Psoas muscle (tissue), 8 donors: ENCODE measurements around the gene HIVEP1. TPM values are rescaled to one million over a fixed set of nuclear protein-coding genes. Genes with fewer than 3 reads are reported as not detected.
A peak's percentile ranks its signal among the peaks of the same experiment; 100 is the strongest.

ENCODE experiments used
- ATAC-seq, 4 donors: fragments of 200-7000 bp; cut with Tn5 transposase; one replicate each; pipeline ENCODE4 v1.9.1; 2020; ENCODE audit warnings: moderate library complexity in 3 of 4, mild to moderate bottlenecking in 2 of 4
- DNase-seq, 2 donors: peaks; one replicate each; pipeline ENCODE4 v3.0.0-alpha.2; 2020
- H3K27ac ChIP-seq: fragments of 200-600 bp; one replicate; pipeline ENCODE4 v1.8.0; 2022
- H3K27me3 ChIP-seq, 3 donors: fragments of 200-600 bp in 1 of 3; one replicate each; pipeline versions ENCODE4 v1.6.1 to v1.8.0; 2013 to 2022; ENCODE audit warnings: low read length in 2 of 3, mild to moderate bottlenecking in 2 of 3, moderate library complexity in 1 of 3; ENCODE audit not compliant: insufficient read depth in 3 of 3
- H3K36me3 ChIP-seq, 2 donors: fragments of 200-600 bp in 1 of 2; one replicate each; pipeline versions ENCODE4 v1.6.1 to v1.8.0; 2013 to 2022; ENCODE audit warnings: low read depth in 1 of 2, mild to moderate bottlenecking in 1 of 2, moderate library complexity in 1 of 2; ENCODE audit not compliant: insufficient read depth in 1 of 2
- H3K4me1 ChIP-seq: fragments of 200-600 bp; one replicate; pipeline ENCODE4 v1.8.0; 2022
- H3K4me3 ChIP-seq: fragments of 200-600 bp; one replicate; pipeline ENCODE4 v1.8.0; 2022; ENCODE audit warnings: mild to moderate bottlenecking
- H3K9me3 ChIP-seq: fragments of 200-600 bp; one replicate; pipeline ENCODE4 v1.8.0; 2022
- WGBS, 3 donors: extraction: QIAGEN DNeasy Blood & Tissue Kit; methylation state at CpG; one replicate each; pipeline versions ENCODE4 v1.1.6 to v1.1.7; 2013; 5-methylcytosine and 5-hydroxymethylcytosine counted together
- intact Hi-C, 2 donors: fragments of 100-400 bp; cut with DNase I; formaldehyde crosslinking; loops; one replicate each; pipeline versions ENCODE4 v1.11.0 to v1.14.2; 2022
- polyA plus RNA-seq, 3 donors: library from polyadenylated mRNA; stranded (reverse); fragments of 200-250 nt; gene quantifications; one replicate each; pipeline ENCODE4 v1.2.3, GENCODE V29; 2013
- total RNA-seq, 4 donors: library from RNA; stranded (reverse); fragmentation: NEBNext Ultra II Directional in 2 of 4; extraction: Animal tissue kit (Norgen Biotek cat#: 25700) in 2 of 4; gene quantifications; one replicate each; pipeline versions ENCODE4 v1.2.1 to v1.2.4, GENCODE V29; 2021 to 2023
- TF ChIP-seq, protein P1 (sequence below): fragments of 200-600 bp; IDR thresholded peaks from one replicate; pipeline ENCODE4 v1.8.0; 2022; ENCODE audit warnings: antibody characterized with exemption
- donor health status: healthy with polysubstance abuse.
- donor health status: DM: no; HTN: no; CAD: no; lungs with moderate emphysema.
- donor health status: Bipolar disorder and iron deficiency.
- donor health status: healthy.
- donor health status: DM: yes; HTN: yes; CAD: no.
- donor health status: DM: no; HTN: no; CAD: no.
- donor health status: DM: no; HTN: no; CAD: no.
- donor health status: DM: yes; HTN: yes; CAD: no.

HIVEP1 gene
- total and polyA plus RNA-seq, 7 donors: 4.0 to 13.1 (median 6.7) TPM

DNA sequence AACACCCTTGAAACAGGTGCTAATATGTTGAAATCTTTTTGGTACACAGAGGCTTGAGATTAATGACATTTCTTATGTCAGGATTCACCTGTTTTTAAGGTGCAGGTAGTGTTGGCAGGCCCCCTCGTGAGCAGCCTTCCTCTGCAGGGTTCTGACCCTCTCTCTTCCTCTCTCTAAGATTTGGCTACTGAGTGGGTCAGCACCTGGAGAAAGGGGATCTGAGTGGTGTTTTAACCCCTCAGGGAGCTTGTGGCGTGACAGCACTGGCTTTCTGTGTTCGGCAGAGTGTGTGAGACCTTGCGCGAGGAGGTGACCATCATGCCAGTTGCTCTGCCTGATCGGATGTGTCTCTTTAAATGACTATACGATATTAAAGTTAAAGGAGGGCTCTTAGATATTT, 37.1 kb downstream of the HIVEP1 start:
- Histone ChIP-seq H3K27me3 (no peaks in the 10 kb centered on the region), H3K4me3 (no peak overlapping the region), H3K4me1 (peaks cover 4% of the 10 kb centered on the region), H3K36me3 (no peaks in the 10 kb centered on the region), H3K27ac (no peak overlapping the region), H3K9me3 (no peaks in the 10 kb centered on the region)
- 92% methylated on average over 7 of the region's 7 CpGs for WGBS, 3 donors
- TF ChIP-seq, protein P1, sequence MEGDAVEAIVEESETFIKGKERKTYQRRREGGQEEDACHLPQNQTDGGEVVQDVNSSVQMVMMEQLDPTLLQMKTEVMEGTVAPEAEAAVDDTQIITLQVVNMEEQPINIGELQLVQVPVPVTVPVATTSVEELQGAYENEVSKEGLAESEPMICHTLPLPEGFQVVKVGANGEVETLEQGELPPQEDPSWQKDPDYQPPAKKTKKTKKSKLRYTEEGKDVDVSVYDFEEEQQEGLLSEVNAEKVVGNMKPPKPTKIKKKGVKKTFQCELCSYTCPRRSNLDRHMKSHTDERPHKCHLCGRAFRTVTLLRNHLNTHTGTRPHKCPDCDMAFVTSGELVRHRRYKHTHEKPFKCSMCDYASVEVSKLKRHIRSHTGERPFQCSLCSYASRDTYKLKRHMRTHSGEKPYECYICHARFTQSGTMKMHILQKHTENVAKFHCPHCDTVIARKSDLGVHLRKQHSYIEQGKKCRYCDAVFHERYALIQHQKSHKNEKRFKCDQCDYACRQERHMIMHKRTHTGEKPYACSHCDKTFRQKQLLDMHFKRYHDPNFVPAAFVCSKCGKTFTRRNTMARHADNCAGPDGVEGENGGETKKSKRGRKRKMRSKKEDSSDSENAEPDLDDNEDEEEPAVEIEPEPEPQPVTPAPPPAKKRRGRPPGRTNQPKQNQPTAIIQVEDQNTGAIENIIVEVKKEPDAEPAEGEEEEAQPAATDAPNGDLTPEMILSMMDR: no peak
- no peak for ATAC-seq
- intact Hi-C loops: no loop called here
- no peak for DNase-seq

DNA sequence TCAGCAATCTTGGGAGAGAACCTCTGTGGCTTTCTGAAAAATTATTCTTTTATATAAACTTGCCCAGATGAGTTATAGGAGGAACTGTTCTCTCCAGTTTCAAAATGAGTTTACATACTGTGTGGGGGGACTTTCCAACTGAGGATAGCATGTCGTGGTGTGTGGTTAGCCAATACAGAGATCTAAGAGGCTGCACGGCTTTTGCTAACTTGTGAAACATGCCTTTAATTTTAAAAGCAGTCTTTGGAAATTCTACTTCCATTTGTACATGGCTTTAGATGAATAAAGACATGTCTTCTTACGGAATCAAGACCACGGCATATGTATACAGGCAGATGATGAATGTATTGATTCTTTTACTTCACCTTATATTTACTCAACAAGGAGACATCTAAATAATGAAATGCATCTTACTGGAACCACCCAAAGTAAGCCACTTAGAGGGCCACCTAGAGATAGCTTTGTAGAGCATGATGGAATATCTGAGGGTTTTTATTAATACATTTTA, 39.8 kb downstream of the HIVEP1 start:
- no peak for ATAC-seq

DNA sequence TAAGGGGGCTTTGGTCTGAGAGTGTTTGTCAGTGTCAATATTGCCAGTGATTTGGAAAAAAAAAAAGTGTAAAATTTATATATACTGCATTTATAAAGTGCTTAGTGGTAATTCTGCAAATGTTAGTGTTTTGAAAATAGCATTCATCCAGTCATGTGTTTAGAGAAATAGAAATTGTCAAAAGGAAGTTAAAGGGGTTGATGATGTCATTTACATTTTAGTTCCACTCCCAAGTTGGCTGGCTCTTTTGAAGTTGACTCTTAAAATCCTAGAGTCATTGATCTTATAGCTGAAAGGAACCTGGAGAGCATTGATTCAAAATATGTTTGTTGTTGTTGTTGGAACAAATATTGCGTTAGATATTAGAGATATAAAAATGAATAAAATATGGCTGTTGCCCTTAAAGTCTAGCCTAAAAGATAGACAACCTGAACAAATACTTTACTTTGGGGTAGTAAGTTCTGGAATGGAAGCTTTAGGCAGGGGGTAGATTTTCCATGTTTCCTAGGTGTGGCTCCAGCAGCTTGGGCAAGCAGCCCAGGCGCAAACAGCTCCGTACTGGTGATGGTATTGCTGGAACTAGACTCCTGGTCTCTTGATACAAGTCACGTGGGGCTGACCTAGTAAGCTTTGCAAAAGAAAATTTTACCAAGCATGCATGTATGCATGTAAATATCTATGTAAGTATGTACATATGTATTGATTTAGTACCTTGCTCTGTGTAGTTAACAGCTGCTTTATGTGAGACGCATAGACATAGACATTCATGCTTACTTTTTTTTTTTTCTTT, 46.3 kb downstream of the HIVEP1 start:
- Histone ChIP-seq H3K36me3 (no peaks in the 10 kb centered on the region), H3K9me3 (no peaks in the 10 kb centered on the region), H3K4me1 (peaks cover 7% of the 10 kb centered on the region), H3K27ac (no peak overlapping the region), H3K4me3 (no peak overlapping the region), H3K27me3 (no peaks in the 10 kb centered on the region)
- peak in 1 of 4 donors; percentile 32 for ATAC-seq
- TF ChIP-seq, protein P1: no peak
- no peak for DNase-seq
- 59 to 66% (median 65%) methylated on average over 5 of the region's 5 CpGs for WGBS, 3 donors
- intact Hi-C loops: no loop called here

More for the DNA sequence above, 39.8 kb downstream of the HIVEP1 start:
- Histone ChIP-seq H3K9me3 (no peaks in the 10 kb centered on the region), H3K27ac (no peak overlapping the region), H3K4me1 (no peaks in the 10 kb centered on the region), H3K36me3 (no peaks in the 10 kb centered on the region), H3K27me3 (no peaks in the 10 kb centered on the region), H3K4me3 (no peak overlapping the region)
- WGBS, 3 donors: 83 to 87% (median 84%) methylated on average over 4 of the region's 4 CpGs
- TF ChIP-seq, protein P1: no peak
- DNase-seq: no peak
- intact Hi-C loops: no loop called here

DNA sequence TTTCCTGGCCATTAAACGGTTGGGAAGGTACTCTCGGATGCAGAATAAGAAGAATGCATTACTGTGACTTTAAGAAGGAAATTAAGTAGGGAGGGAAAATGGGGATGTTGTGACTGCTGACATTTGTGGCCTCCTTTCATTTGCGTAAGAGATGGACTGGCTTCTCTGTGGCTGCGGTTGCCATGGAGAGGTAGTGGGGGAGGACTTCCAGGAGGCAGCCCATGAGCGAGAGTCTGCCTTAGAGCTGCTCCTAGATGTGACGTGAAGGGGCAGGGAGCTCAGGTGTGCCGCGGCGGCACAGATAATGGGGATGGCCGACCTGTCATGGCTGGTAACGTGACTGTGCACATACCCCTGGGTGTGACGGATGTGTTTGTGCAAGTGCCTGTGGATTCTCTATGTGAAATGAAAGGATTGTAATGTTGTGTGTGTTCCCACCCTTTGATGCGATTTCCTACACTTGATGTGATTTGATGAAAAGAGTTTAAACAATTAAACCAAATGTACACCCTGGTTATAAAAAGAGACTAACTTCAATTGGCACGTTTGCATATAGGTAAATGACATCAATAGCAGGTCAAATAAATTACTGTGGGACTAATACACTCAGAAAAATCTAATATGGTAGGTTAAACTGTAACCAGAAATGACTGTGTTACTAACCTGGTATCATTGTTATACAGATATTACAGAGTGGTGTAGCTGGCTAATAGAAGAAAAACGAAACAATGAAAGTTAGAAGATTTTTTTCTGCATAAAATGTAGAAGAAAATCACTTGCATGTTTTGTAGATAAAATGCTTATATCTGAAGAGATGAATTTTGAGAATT, 48.9 kb downstream of the HIVEP1 start:
- TF ChIP-seq, protein P1: no peak
- 76 to 78% (median 76%) methylated on average over 15 of the region's 15 CpGs for WGBS, 3 donors
- Histone ChIP-seq H3K9me3 (no peaks in the 10 kb centered on the region), H3K4me1 (peaks cover 11% of the 10 kb centered on the region), H3K27ac (no peak overlapping the region), H3K36me3 (no peaks in the 10 kb centered on the region), H3K27me3 (no peaks in the 10 kb centered on the region), H3K4me3 (no peak overlapping the region)
- peak in 2 of 4 donors; percentile 26 to 28 for ATAC-seq
- peak; percentile 44 to 69 for DNase-seq
- intact Hi-C loops: no loop called here
